HUES48 (cell line): Measurements from ENCODE around the gene METRN.

Experiments used
- H3K27ac ChIP-seq: one replicate; pipeline ENCODE4 v1.7.0; 2013; ENCODE audit warnings: low read depth, low read length, inconsistent platforms
- H3K27me3 ChIP-seq: 2 replicates; pipeline ENCODE4 v1.6.1; 2013; ENCODE audit warnings: mild to moderate bottlenecking, low read length; ENCODE audit not compliant: control insufficient read depth, insufficient read depth
- H3K36me3 ChIP-seq: 2 replicates; pipeline ENCODE4 v1.6.1; 2013; ENCODE audit warnings: low read length; ENCODE audit not compliant: control insufficient read depth, insufficient read depth
- H3K4me1 ChIP-seq: 2 replicates; pipeline ENCODE4 v1.6.1; 2013; ENCODE audit warnings: mild to moderate bottlenecking, low read length; ENCODE audit not compliant: control insufficient read depth, insufficient read depth
- H3K4me3 ChIP-seq: 2 replicates; pipeline ENCODE4 v1.5.1; 2013; ENCODE audit warnings: mild to moderate bottlenecking, low read depth, low read length
- H3K9ac ChIP-seq: 2 replicates; pipeline ENCODE4 v1.6.1; 2013; ENCODE audit warnings: mild to moderate bottlenecking, low read depth, low read length, moderate library complexity
- H3K9me3 ChIP-seq: 2 replicates; pipeline ENCODE4 v1.6.1; 2013; ENCODE audit warnings: low read length; ENCODE audit not compliant: control insufficient read depth, insufficient read depth

Gene METRN

DNA sequence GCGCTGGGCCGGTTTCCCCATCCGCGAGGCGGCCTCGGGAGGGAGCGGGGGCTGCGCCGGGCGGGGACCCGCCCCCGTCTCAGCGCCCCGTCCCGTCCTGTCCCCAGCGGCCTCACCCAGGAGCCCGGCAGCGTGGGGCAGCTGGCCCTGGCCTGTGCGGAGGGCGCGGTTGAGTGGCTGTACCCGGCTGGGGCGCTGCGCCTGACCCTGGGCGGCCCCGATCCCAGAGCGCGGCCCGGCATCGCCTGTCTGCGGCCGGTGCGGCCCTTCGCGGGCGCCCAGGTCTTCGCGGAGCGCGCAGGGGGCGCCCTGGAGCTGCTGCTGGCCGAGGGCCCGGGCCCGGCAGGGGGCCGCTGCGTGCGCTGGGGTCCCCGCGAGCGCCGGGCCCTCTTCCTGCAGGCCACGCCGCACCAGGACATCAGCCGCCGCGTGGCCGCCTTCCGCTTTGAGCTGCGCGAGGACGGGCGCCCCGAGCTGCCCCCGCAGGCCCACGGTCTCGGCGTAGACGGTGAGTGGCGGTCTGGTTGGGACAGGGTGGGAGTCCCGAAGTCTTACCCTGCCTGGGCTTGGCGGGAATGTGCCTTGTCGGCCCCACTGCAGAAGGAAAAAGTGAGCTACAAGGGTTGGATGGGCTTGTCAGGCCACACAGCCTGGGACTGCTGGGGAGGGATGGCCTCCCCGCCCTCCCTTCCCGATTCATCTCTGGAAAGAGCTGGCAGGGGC lies 720 bp downstream of the METRN start:
- Histone ChIP-seq H3K27ac (no peak overlapping the region), H3K4me1 (peaks cover 23% of the 10 kb centered on the region), H3K27me3 (peaks cover 32% of the 10 kb centered on the region), H3K9me3 (no peaks in the 10 kb centered on the region), H3K36me3 (no peaks in the 10 kb centered on the region), H3K9ac (no peak overlapping the region), H3K4me3 (peak overlapping the region; percentile 71)

DNA sequence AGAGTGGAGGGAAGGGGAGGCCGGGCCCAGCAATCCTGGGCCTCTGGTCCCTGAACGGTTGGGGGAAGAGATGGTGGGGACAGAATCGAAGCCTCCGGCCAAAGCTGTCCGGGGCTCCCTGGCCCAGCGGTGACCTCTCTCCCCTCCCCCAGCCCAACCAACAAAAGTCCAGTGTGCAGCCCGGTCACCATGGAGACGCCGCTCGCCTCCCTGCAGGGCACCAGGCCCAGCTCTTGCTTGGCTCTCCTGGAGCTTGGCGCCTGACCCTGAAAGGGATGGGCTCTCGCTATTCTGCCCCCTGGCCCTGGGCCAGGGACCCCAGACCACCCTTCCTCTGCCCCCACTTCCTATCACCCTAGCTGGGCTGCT lies 1.3 kb downstream of the METRN start:
- no peaks in the 10 kb centered on the region for H3K9me3 ChIP-seq
- no peaks in the 10 kb centered on the region for H3K36me3 ChIP-seq
- peaks cover 23% of the 10 kb centered on the region for H3K4me1 ChIP-seq
- H3K9ac ChIP-seq, result no peak overlapping the region
- H3K27ac ChIP-seq, result no peak overlapping the region
- peaks cover 32% of the 10 kb centered on the region for H3K27me3 ChIP-seq
- peak overlapping the region; percentile 71 for H3K4me3 ChIP-seq

DNA sequence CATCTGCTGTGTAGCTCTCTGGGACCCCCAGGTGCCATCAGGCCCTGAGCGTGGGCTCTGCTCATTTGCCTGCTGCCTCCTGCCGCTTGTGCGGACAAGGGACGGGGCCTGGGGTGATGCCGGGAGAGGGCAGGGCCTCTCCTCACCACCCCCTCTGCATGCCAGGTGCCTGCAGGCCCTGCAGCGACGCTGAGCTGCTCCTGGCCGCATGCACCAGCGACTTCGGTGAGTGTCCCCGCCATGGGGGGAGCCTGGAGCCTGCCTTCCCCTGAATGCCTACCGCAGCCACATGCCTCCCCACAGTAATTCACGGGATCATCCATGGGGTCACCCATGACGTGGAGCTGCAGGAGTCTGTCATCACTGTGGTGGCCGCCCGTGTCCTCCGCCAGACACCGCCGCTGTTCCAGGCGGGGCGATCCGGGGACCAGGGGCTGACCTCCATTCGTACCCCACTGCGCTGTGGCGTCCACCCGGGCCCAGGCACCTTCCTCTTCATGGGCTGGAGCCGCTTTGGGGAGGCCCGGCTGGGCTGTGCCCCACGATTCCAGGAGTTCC lies 1.9 kb downstream of the METRN start:
- H3K4me3 ChIP-seq, result no peak overlapping the region; the same call in 1 of the 2 replicates
- no peak overlapping the region for H3K9ac ChIP-seq
- H3K9me3 ChIP-seq, result no peaks in the 10 kb centered on the region
- peaks cover 32% of the 10 kb centered on the region for H3K27me3 ChIP-seq
- peaks cover 23% of the 10 kb centered on the region for H3K4me1 ChIP-seq
- no peak overlapping the region for H3K27ac ChIP-seq
- no peaks in the 10 kb centered on the region for H3K36me3 ChIP-seq

DNA sequence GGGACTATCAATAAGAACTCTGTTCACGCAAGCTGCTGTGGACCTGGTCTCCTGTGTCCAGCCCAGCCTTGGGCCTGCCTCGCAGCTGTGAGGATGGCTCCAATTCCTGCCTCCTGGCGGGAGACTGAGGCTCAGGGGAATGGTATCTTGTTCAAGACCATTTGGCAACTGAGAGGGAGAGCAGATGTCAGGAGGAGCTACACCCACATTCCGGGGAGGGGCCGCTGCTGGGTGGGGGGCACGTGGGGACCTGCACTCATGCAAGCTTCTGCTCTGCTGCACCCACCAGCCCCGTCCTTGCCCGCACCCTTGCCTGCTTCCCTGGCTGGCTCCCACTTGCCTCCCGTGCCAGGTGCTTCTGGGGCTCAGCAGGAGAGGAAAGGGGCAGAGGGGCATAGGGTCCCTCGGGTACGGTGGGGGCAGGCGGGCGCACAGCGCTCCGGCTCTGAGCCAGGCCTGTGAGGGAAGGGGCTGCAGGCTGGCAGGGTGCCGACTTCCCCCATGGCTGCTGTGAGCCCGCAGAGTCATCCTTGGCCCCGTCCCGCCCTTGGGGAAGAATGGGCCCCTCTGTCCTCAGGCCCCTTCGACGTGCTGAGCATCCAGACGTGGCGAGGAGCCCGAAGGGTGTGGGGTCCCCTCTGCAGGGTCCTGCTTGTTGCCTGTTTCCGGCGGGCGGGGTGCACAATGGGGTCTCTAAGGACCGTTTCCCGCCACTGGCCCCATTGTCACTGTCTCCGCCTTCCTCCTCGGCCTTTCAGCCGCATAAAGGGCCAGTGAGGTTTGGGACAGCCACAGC lies 2.7 kb downstream of the METRN start:
- Histone ChIP-seq H3K27me3 (peaks cover 32% of the 10 kb centered on the region), H3K36me3 (no peaks in the 10 kb centered on the region), H3K4me1 (peaks cover 23% of the 10 kb centered on the region), H3K9ac (no peak overlapping the region), H3K27ac (no peak overlapping the region), H3K4me3 (no peak overlapping the region), H3K9me3 (no peaks in the 10 kb centered on the region)

DNA sequence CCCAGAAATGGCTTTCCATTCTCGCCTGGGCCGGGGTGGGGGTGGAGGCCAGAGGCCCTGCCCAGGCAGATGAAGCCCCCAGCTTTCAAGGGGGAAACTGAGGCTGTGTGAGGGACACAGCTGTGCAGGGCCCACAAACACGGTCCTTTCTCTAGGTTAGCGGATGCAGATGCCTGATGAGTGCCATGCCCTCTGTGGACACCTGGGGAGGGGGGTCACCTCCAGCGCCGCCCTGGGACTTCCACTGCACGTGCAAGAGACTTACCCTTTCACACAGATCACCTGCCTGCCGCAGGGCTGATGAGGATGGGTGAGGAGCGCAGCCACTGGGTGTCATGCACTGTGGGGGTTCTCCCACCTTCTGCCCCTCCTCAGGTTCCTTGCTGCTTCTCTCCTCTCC lies 3.5 kb downstream of the METRN start:
- Histone ChIP-seq H3K9me3 (no peaks in the 10 kb centered on the region), H3K27me3 (peaks cover 32% of the 10 kb centered on the region), H3K36me3 (no peaks in the 10 kb centered on the region), H3K27ac (no peak overlapping the region), H3K4me1 (peaks cover 23% of the 10 kb centered on the region), H3K9ac (no peak overlapping the region), H3K4me3 (no peak overlapping the region)

DNA sequence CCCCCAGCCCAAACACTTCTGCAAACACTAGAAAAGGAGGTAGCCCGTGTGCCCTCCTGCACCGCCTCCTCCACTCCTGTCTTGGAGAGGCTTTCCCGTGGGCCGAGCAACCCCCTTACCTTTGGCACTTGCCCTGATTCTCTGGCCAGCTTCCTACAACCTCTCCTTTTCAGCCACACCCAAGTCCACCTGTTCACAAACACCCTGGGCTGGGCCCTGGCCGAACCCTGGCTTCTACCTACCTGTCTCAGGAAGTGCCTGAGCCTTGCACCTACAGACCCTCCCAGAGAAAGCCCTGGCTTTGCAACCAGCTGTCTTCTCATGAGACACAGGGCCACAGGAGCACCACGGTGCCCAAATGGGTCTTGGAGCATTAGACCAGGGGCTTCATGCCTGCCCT lies 4.0 kb downstream of the METRN start:
- no peaks in the 10 kb centered on the region for H3K9me3 ChIP-seq
- peaks cover 28% of the 10 kb centered on the region for H3K27me3 ChIP-seq
- H3K27ac ChIP-seq, result no peak overlapping the region
- peaks cover 23% of the 10 kb centered on the region for H3K4me1 ChIP-seq
- no peak overlapping the region for H3K4me3 ChIP-seq
- no peaks in the 10 kb centered on the region for H3K36me3 ChIP-seq
- no peak overlapping the region for H3K9ac ChIP-seq

DNA sequence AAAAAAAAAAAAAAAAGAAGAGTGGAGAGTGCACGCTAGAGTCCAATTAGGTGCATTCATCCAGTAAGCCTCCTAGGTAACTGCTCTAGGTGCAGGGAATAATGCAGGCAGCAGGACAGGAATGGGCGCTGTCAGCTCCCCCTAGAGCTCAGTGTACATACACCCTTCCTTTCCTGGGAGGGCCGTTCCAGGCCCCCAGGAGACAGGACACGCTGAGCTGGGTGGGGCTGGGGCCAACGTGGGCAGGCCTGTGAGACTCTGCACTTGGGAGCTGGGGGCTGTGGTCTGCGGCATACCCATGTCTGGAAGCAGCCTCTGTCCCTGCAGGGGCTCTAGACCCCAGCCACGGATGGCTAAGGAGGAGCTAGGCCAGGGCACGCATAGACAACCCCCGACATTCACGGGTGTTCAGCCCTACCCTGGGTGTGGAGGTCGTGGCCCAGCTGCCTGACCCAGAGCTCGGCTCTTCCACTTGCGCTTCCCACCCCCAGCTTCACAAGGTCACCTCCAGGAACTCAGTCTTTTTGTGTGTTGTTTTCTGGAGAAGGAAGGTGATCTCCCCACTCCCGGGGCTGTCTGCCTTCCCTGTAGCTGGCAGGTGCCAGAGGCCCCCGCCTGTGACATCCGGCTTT lies 5.0 kb downstream of the METRN start:
- peak overlapping the region; percentile 93 for H3K27ac ChIP-seq
- no peaks in the 10 kb centered on the region for H3K9me3 ChIP-seq
- peaks cover 23% of the 10 kb centered on the region for H3K4me1 ChIP-seq
- peak overlapping the region; percentile 32; the same call in 1 of the 2 replicates for H3K9ac ChIP-seq
- peak overlapping the region; percentile 96 for H3K4me3 ChIP-seq
- H3K27me3 ChIP-seq, result peaks cover 22% of the 10 kb centered on the region; the same call in 1 of the 2 replicates
- H3K36me3 ChIP-seq, result no peaks in the 10 kb centered on the region

DNA sequence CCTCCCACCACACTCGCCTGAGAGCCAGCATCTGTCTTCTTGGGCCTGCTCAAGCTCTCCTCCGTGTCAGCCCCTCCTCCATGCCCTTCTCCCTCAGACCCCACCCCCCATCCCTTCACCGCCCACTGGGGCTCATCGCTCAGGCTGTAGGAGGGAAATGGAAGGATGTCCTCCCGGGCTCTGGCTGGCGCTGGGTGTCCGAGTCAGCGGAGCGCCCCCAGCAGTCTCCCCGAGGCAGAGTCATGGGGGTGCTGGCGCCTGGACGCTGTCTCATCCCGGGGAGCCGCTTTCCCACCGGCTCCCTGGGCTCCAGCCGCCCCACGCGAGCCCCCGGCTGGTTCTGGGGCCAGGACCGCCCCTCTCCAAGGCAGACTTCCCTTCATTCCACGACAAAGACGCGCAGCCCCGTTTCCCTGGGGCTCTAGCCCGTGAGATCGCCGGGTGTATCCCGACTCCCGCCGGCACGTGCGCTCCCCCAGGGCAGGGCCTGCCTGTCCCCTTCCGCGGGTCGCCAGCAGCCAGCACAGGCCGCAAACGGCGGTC lies 5.6 kb downstream of the METRN start:
- Histone ChIP-seq H3K27me3 (peaks cover 18% of the 10 kb centered on the region; the same call in 1 of the 2 replicates), H3K27ac (peak overlapping the region; percentile 93), H3K4me1 (peaks cover 23% of the 10 kb centered on the region), H3K9me3 (no peaks in the 10 kb centered on the region), H3K36me3 (no peaks in the 10 kb centered on the region), H3K4me3 (peak overlapping the region; percentile 96), H3K9ac (peak overlapping the region; percentile 94)

DNA sequence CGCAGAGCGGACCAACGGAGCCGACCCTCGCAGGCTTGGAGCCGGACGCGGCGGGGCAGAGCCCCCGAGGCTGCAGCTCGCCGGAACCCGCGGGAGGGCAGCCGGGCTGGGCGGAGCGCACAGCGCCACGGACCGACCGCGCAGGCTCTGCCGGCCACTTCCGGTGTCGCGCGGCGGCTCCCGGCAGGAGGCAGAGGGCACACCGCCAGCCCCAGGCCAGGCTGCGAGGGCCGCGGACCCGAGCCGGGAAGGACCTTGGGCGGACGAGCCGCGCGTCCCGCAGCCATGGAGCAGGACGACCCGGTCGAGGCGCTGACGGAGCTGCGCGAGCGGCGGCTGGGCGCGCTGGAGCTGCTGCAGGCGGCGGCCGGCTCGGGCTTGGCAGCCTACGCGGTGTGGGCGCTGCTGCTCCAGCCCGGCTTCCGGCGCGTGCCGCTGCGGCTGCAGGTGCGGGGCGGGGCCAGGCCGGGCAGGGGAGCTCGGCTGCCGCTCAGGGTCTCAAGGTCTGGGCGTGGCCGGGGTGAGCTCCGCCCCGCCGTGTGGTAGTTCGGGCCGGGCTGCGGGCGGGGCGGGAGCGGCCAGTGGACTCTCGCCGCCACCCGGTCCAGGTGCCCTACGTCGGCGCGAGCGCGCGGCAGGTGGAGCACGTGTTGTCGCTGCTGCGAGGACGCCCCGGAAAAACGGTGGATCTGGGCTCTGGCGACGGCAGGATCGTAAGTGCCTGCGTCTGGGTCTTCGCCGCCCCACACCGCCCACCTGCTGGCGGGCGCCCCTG lies 6.3 kb downstream of the METRN start, which contains the start of gene ANTKMT:
TSS of gene ANTKMT (plus strand) at position 157 of the 775 bp plus-strand sequence. CDS start at position 286, 129 bp downstream.
- peaks cover 19% of the 10 kb centered on the region for H3K4me1 ChIP-seq
- H3K27me3 ChIP-seq, result peaks cover 12% of the 10 kb centered on the region; the same call in 1 of the 2 replicates
- H3K9me3 ChIP-seq, result no peaks in the 10 kb centered on the region
- peak within 1 kb of the TSS; percentile 94 for H3K9ac ChIP-seq
- H3K27ac ChIP-seq, result peak within 1 kb of the TSS; percentile 93
- H3K4me3 ChIP-seq, result peak within 1 kb of the TSS; percentile 96
- no peaks in the 10 kb centered on the region for H3K36me3 ChIP-seq
